ENCODE results near the gene FAM9C. TPM values are rescaled to one million over a fixed set of nuclear protein-coding genes. Genes with fewer than 3 reads are reported as not detected.

FAM9C gene
- total and polyA plus RNA-seq, 2 experiments from 2014 or later, result not detected

- no peaks in the 10 kb centered on the region for H4K20me1 ChIP-seq (ENCODE audit: insufficient read depth)
- H2AFZ ChIP-seq, result no peak overlapping the region
- no peak overlapping the region for H3K27ac ChIP-seq
- H3K4me2 ChIP-seq (ENCODE audit: unreplicated experiment), result no peak overlapping the region
- H3K27me3 ChIP-seq (replicated peaks; ENCODE audit: insufficient read depth), result no peaks in the 10 kb centered on the region
- in situ Hi-C loops (cut with MboI), result no loop called here
- WGBS, 2 experiments (ENCODE audit: low coverage in 1 of 2, low lambda C conversion rate in 2 of 2, missing lambda C conversion rate in 2 of 2), result 34 to 37% methylated on average over 4 of the region's 4 CpGs
- TF ChIP-seq EZH2phosphoT487 (IDR thresholded peaks at IDR 0.05; ENCODE audit: insufficient read depth, low read depth) (no peak), EZH2 (IDR thresholded peaks at IDR 0.05; ENCODE audit: insufficient read depth, poor library complexity, severe bottlenecking) (no peak)
- no peaks in the 10 kb centered on the region for H3K9me2 ChIP-seq (ENCODE audit: insufficient read depth)
- no peak overlapping the region for H3K9ac ChIP-seq
- no peak for DNase-seq
- no peak overlapping the region for H3K4me3 ChIP-seq
- no peaks in the 10 kb centered on the region for H3K36me3 ChIP-seq (ENCODE audit: low read depth)
- no peaks in the 10 kb centered on the region for H3K79me2 ChIP-seq (ENCODE audit: insufficient read depth)
- H3K4me1 ChIP-seq (ENCODE audit: insufficient read depth), result peaks cover 9% of the 10 kb centered on the region
- no peaks in the 10 kb centered on the region for H3K9me3 ChIP-seq (ENCODE audit: low read depth)
- no peaks in the 10 kb centered on the region for H3F3A ChIP-seq (ENCODE audit: insufficient read depth)
Measured at GRCh38 chrX:12992544-12993118, 51.8 kb downstream of the FAM9C start.

- Histone ChIP-seq H3K36me3 (ENCODE audit: low read depth) (no peaks in the 10 kb centered on the region), H3K9me2 (ENCODE audit: insufficient read depth) (no peaks in the 10 kb centered on the region), H3K9me3 (ENCODE audit: low read depth) (no peaks in the 10 kb centered on the region), H3K4me2 (ENCODE audit: unreplicated experiment) (no peak overlapping the region), H3K27ac (no peak overlapping the region), H2AFZ (no peak overlapping the region), H3K4me1 (ENCODE audit: insufficient read depth) (peaks cover 14% of the 10 kb centered on the region), H4K20me1 (ENCODE audit: insufficient read depth) (no peaks in the 10 kb centered on the region), H3K9ac (no peak overlapping the region), H3K27me3 (replicated peaks; ENCODE audit: insufficient read depth) (no peaks in the 10 kb centered on the region), H3K4me3 (no peak overlapping the region), H3K79me2 (ENCODE audit: insufficient read depth) (no peaks in the 10 kb centered on the region), H3F3A (ENCODE audit: insufficient read depth) (peaks cover 3% of the 10 kb centered on the region)
- 95 to 100% methylated on average over 3 of the region's 3 CpGs for WGBS, 2 experiments (ENCODE audit: low coverage in 1 of 2, low lambda C conversion rate in 2 of 2, missing lambda C conversion rate in 2 of 2)
- in situ Hi-C loops (cut with MboI), result no loop called here
- DNase-seq, result no peak
- no peak for TF ChIP-seq EZH2phosphoT487 (IDR thresholded peaks at IDR 0.05; ENCODE audit: insufficient read depth, low read depth)
- TF ChIP-seq EZH2 (IDR thresholded peaks at IDR 0.05; ENCODE audit: insufficient read depth, poor library complexity, severe bottlenecking), result no peak
Measured at GRCh38 chrX:12991575-12991974, 52.8 kb downstream of the FAM9C start.

- H3K27ac ChIP-seq, result no peak overlapping the region
- no peaks in the 10 kb centered on the region for H4K20me1 ChIP-seq (ENCODE audit: insufficient read depth)
- no peak overlapping the region for H2AFZ ChIP-seq
- no peak overlapping the region for H3K4me3 ChIP-seq
- no peaks in the 10 kb centered on the region for H3K79me2 ChIP-seq (ENCODE audit: insufficient read depth)
- no peaks in the 10 kb centered on the region for H3K36me3 ChIP-seq (ENCODE audit: low read depth)
- WGBS, 2 experiments (ENCODE audit: low coverage in 1 of 2, low lambda C conversion rate in 2 of 2, missing lambda C conversion rate in 2 of 2), result 89 to 92% methylated on average over 3 of the region's 3 CpGs
- H3K27me3 ChIP-seq (replicated peaks; ENCODE audit: insufficient read depth), result no peaks in the 10 kb centered on the region
- peaks cover 23% of the 10 kb centered on the region for H3K4me1 ChIP-seq (ENCODE audit: insufficient read depth)
- H3F3A ChIP-seq (ENCODE audit: insufficient read depth), result peaks cover 8% of the 10 kb centered on the region
- no peak overlapping the region for H3K4me2 ChIP-seq (ENCODE audit: unreplicated experiment)
- no peak overlapping the region for H3K9ac ChIP-seq
- H3K9me3 ChIP-seq (ENCODE audit: low read depth), result no peaks in the 10 kb centered on the region
- no peak for TF ChIP-seq EZH2phosphoT487 (IDR thresholded peaks at IDR 0.05; ENCODE audit: insufficient read depth, low read depth)
- in situ Hi-C loops (cut with MboI), result no loop called here
- DNase-seq, result no peak
- H3K9me2 ChIP-seq (ENCODE audit: insufficient read depth), result no peaks in the 10 kb centered on the region
Measured at GRCh38 chrX:12989461-12989860, 55.0 kb downstream of the FAM9C start.

GRCh38 chrX:12988797-12989196 lies 55.6 kb downstream of the FAM9C start:
- H3K9ac ChIP-seq, result no peak overlapping the region
- no peak overlapping the region for H3K4me2 ChIP-seq (ENCODE audit: unreplicated experiment)

More at GRCh38 chrX:12988797-12989196, 55.6 kb downstream of the FAM9C start:
- no peak for TF ChIP-seq EZH2 (IDR thresholded peaks at IDR 0.05; ENCODE audit: insufficient read depth, poor library complexity, severe bottlenecking)
- TF ChIP-seq EZH2phosphoT487 (IDR thresholded peaks at IDR 0.05; ENCODE audit: insufficient read depth, low read depth), result no peak
- Histone ChIP-seq H3K27me3 (replicated peaks; ENCODE audit: insufficient read depth) (no peaks in the 10 kb centered on the region), H3K36me3 (ENCODE audit: low read depth) (no peaks in the 10 kb centered on the region), H3K4me1 (ENCODE audit: insufficient read depth) (peaks cover 26% of the 10 kb centered on the region), H3K79me2 (ENCODE audit: insufficient read depth) (no peaks in the 10 kb centered on the region), H3K27ac (no peak overlapping the region), H2AFZ (no peak overlapping the region), H3K9me2 (ENCODE audit: insufficient read depth) (no peaks in the 10 kb centered on the region), H3F3A (ENCODE audit: insufficient read depth) (peaks cover 8% of the 10 kb centered on the region), H4K20me1 (ENCODE audit: insufficient read depth) (no peaks in the 10 kb centered on the region), H3K4me3 (no peak overlapping the region), H3K9me3 (ENCODE audit: low read depth) (no peaks in the 10 kb centered on the region)
- DNase-seq, result peak; percentile 67
- WGBS, 2 experiments (ENCODE audit: low coverage in 1 of 2, low lambda C conversion rate in 2 of 2, missing lambda C conversion rate in 2 of 2), result 55 to 62% methylated on average over 7 of the region's 7 CpGs
- in situ Hi-C loops (cut with MboI), result no loop called here
